Activated CD8-positive, alpha-beta T cell treated with anti-CD3 and anti-CD28 coated beads, Interleukin-2, amount 10 ng/mL, durations not matched to agents 7 days and 5 days (primary cell): Measurements from ENCODE around the gene RAD51. TPM values are rescaled to one million over a fixed set of nuclear protein-coding genes. Genes with fewer than 3 reads are reported as not detected.

Source experiments
- ATAC-seq: fragments of 150-1000 bp; cut with Tn5 transposase; one replicate; pipeline ENCODE4 v1.10.0; 2021; ENCODE audit warnings: moderate library complexity
- CTCF ChIA-PET: fragments of 350-600 bp; sonication (Branson Sonifier 250); formaldehyde crosslinking; loops from one replicate; lab custom pipeline; 2021; ENCODE audit warnings: antibody characterized with exemption; lab: Charles Lee
- POLR2A ChIA-PET: fragments of 350-600 bp; sonication (Branson Sonifier 250); formaldehyde crosslinking; loops from one replicate; lab custom pipeline; 2021; ENCODE audit warnings: antibody characterized with exemption; lab: Charles Lee
- DNase-seq: peaks from one replicate; pipeline ENCODE4 v3.0.0-alpha.2; 2020
- H3K27ac Mint-ChIP-seq: one replicate; pipeline ENCODE4 v1.8.0; 2021; ENCODE audit warnings: mild to moderate bottlenecking, mixed read lengths
- H3K27me3 Mint-ChIP-seq: one replicate; pipeline ENCODE4 v1.8.0; 2021; ENCODE audit warnings: low read depth, mixed read lengths
- H3K36me3 Mint-ChIP-seq: one replicate; pipeline ENCODE4 v1.8.0; 2021; ENCODE audit warnings: low read depth, mixed read lengths
- H3K4me1 Mint-ChIP-seq: one replicate; pipeline ENCODE4 v1.8.0; 2021; ENCODE audit warnings: low read depth, mixed read lengths
- H3K4me3 Mint-ChIP-seq: one replicate; pipeline ENCODE4 v1.8.0; 2021; ENCODE audit warnings: mild to moderate bottlenecking, mixed read lengths
- H3K9me3 Mint-ChIP-seq: one replicate; pipeline ENCODE4 v1.8.0; 2022; ENCODE audit warnings: mixed read lengths; ENCODE audit not compliant: insufficient read depth
- total RNA-seq, 2 experiments: library from RNA; stranded (reverse); gene quantifications; one replicate each; pipeline ENCODE4 v1.2.3, GENCODE V29; 2021

Gene RAD51
- total RNA-seq, 2 experiments from 2014 or later: 82.7 to 87.3 TPM

- POLR2A ChIA-PET: interaction anchor here (1.0 to 2.1 kb wide), 3 partner anchors 18 to 52 kb away, joined by 3 to 11 read pairs (median 3); partner anchors contain the start of genes GCHFR and RAD51
- Mint-ChIP-seq H3K4me1 (peaks cover 51% of the 10 kb centered on the region), H3K4me3 (no peak overlapping the region), H3K9me3 (no peaks in the 10 kb centered on the region), H3K36me3 (peaks cover 62% of the 10 kb centered on the region), H3K27me3 (no peaks in the 10 kb centered on the region), H3K27ac (peak overlapping the region; percentile 74)
- ATAC-seq (no peak), DNase-seq (no peak)
- CTCF ChIA-PET: interaction anchor here (1.1 to 10.7 kb wide), 4 partner anchors 10 to 147 kb away, joined by 3 to 107 read pairs (median 14); partner anchors contain the start of genes C15orf62 and VPS18
These were observed 52.0 kb downstream of the RAD51 start for GRCh38 chr15:40746916-40747418.

GRCh38 chr15:40747685-40748631 is 53.0 kb downstream of the RAD51 start:
- POLR2A ChIA-PET: interaction anchor here (1.3 to 2.1 kb wide), 2 partner anchors 17 to 53 kb away, joined by 3 to 11 read pairs; partner anchors contain the start of genes GCHFR and RAD51
- DNase-seq: no peak
- Mint-ChIP-seq H3K9me3 (no peaks in the 10 kb centered on the region), H3K27me3 (no peaks in the 10 kb centered on the region), H3K4me3 (no peak overlapping the region), H3K4me1 (peaks cover 51% of the 10 kb centered on the region), H3K27ac (peak overlapping the region; percentile 74), H3K36me3 (peaks cover 64% of the 10 kb centered on the region)
- CTCF ChIA-PET: interaction anchor here (1.1 to 10.7 kb wide), 3 partner anchors 9 to 146 kb away, joined by 3 to 107 read pairs (median 7); partner anchors contain the start of gene VPS18
- no peak for ATAC-seq

GRCh38 chr15:40749151-40749630 is 54.2 kb downstream of the RAD51 start:
- Mint-ChIP-seq H3K4me1 (peaks cover 51% of the 10 kb centered on the region), H3K9me3 (no peaks in the 10 kb centered on the region), H3K27me3 (no peaks in the 10 kb centered on the region), H3K27ac (no peak overlapping the region), H3K4me3 (no peak overlapping the region), H3K36me3 (peaks cover 63% of the 10 kb centered on the region)
- ChIA-PET CTCF (interaction anchor here (0.6 to 10.7 kb wide), 4 partner anchors 10 to 145 kb away, joined by 3 to 107 read pairs (median 4); partner anchors contain the start of gene VPS18), POLR2A (interaction anchor here (1.2 kb wide), 1 partner anchor 11 kb away, joined by 4 read pairs; no protein-coding TSS in a partner anchor)
- ATAC-seq (no peak), DNase-seq (no peak)

- ATAC-seq (no peak), DNase-seq (no peak)
- Mint-ChIP-seq H3K27me3 (no peaks in the 10 kb centered on the region), H3K36me3 (peaks cover 50% of the 10 kb centered on the region), H3K9me3 (no peaks in the 10 kb centered on the region), H3K4me1 (peaks cover 40% of the 10 kb centered on the region), H3K4me3 (no peak overlapping the region), H3K27ac (no peak overlapping the region)
- POLR2A ChIA-PET: interaction anchor here (0.9 kb wide), 1 partner anchor 12 kb away, joined by 3 read pairs; no protein-coding TSS in a partner anchor
- CTCF ChIA-PET: interaction anchor here (1.0 to 1.7 kb wide), 3 partner anchors 11 to 144 kb away, joined by 3 to 4 read pairs (median 3); partner anchors contain the start of gene VPS18
These were observed 55.9 kb downstream of the RAD51 start for GRCh38 chr15:40750885-40751284.

- Mint-ChIP-seq H3K4me3 (no peak overlapping the region), H3K4me1 (peaks cover 38% of the 10 kb centered on the region), H3K27me3 (no peaks in the 10 kb centered on the region), H3K9me3 (no peaks in the 10 kb centered on the region), H3K36me3 (peaks cover 45% of the 10 kb centered on the region), H3K27ac (no peak overlapping the region)
- CTCF ChIA-PET: interaction anchor here (1.0 kb wide), 1 partner anchor 31 kb away, joined by 3 read pairs; no protein-coding TSS in a partner anchor
- POLR2A ChIA-PET: interaction anchor here (1.4 kb wide), 1 partner anchor 14 kb away, joined by 4 read pairs; no protein-coding TSS in a partner anchor
- DNase-seq: no peak
- no peak for ATAC-seq
These were observed 56.8 kb downstream of the RAD51 start for GRCh38 chr15:40751745-40752144.

GRCh38 chr15:40754574-40754882 is 59.6 kb downstream of the RAD51 start:
- ChIA-PET POLR2A (interaction anchor here (0.6 to 1.3 kb wide), 3 partner anchors 10 to 60 kb away, joined by 3 to 6 read pairs (median 5); no protein-coding TSS in a partner anchor), CTCF (no interaction called here)
- Mint-ChIP-seq H3K9me3 (no peaks in the 10 kb centered on the region), H3K4me1 (peaks cover 38% of the 10 kb centered on the region), H3K27me3 (no peaks in the 10 kb centered on the region), H3K27ac (peak overlapping the region; percentile 99), H3K36me3 (peaks cover 34% of the 10 kb centered on the region), H3K4me3 (peak overlapping the region; percentile 91)
- DNase-seq (no peak), ATAC-seq (peak; percentile 18)

GRCh38 chr15:40754883-40755811 is 60.2 kb downstream of the RAD51 start, which contains the start of gene RMDN3:
RMDN3 (minus strand) TSS chr15:40755254; CDS start chr15:40754783, 471 bp downstream.
- no peaks in the 10 kb centered on the region for H3K9me3 Mint-ChIP-seq
- no peaks in the 10 kb centered on the region for H3K27me3 Mint-ChIP-seq
- peak within 1 kb of the TSS; percentile 91 for H3K4me3 Mint-ChIP-seq
- peak; percentile 85 for ATAC-seq
- POLR2A ChIA-PET: interaction anchor here (0.6 to 1.3 kb wide), 3 partner anchors 10 to 146 kb away, joined by 3 to 5 read pairs (median 3); no protein-coding TSS in a partner anchor
- CTCF ChIA-PET: no interaction called here
- H3K4me1 Mint-ChIP-seq: peaks cover 38% of the 10 kb centered on the region
- peaks cover 31% of the 10 kb centered on the region for H3K36me3 Mint-ChIP-seq
- DNase-seq: peak; percentile 96
- H3K27ac Mint-ChIP-seq: peak within 1 kb of the TSS; percentile 99

- no peak for ATAC-seq
- Mint-ChIP-seq H3K4me1 (peaks cover 38% of the 10 kb centered on the region), H3K9me3 (no peaks in the 10 kb centered on the region), H3K27ac (peak overlapping the region; percentile 99), H3K27me3 (peaks cover 4% of the 10 kb centered on the region), H3K36me3 (peaks cover 26% of the 10 kb centered on the region), H3K4me3 (peak overlapping the region; percentile 91)
- CTCF ChIA-PET: interaction anchor here (1.2 to 1.6 kb wide), 3 partner anchors 12 to 136 kb away, joined by 4 to 6 read pairs (median 4); no protein-coding TSS in a partner anchor
- no peak for DNase-seq
- POLR2A ChIA-PET: interaction anchor here (0.6 to 1.3 kb wide), 6 partner anchors 9 to 147 kb away, joined by 3 to 5 read pairs (median 4); partner anchors contain the start of gene RAD51
These were observed 60.8 kb downstream of the RAD51 start for GRCh38 chr15:40755812-40756208.

- Mint-ChIP-seq H3K9me3 (no peaks in the 10 kb centered on the region), H3K4me1 (peaks cover 33% of the 10 kb centered on the region), H3K27me3 (peaks cover 4% of the 10 kb centered on the region), H3K4me3 (no peak overlapping the region), H3K36me3 (peaks cover 16% of the 10 kb centered on the region), H3K27ac (peak overlapping the region; percentile 3)
- POLR2A ChIA-PET: interaction anchor here (1.0 to 1.3 kb wide), 3 partner anchors 8 to 62 kb away, joined by 4 to 5 read pairs (median 4); partner anchors contain the start of gene RAD51
- ATAC-seq (no peak), DNase-seq (no peak)
- CTCF ChIA-PET: interaction anchor here (0.6 to 1.6 kb wide), 4 partner anchors 9 to 135 kb away, joined by 3 to 6 read pairs (median 4); no protein-coding TSS in a partner anchor
These were observed 62.0 kb downstream of the RAD51 start for GRCh38 chr15:40756938-40757337.

- no peak for DNase-seq
- no peak overlapping the region for H3K4me3 Mint-ChIP-seq
- peaks cover 4% of the 10 kb centered on the region for H3K27me3 Mint-ChIP-seq
- H3K9me3 Mint-ChIP-seq: no peaks in the 10 kb centered on the region
- ATAC-seq: no peak
- no peak overlapping the region for H3K27ac Mint-ChIP-seq
- peaks cover 32% of the 10 kb centered on the region for H3K4me1 Mint-ChIP-seq
- ChIA-PET POLR2A (interaction anchor here (0.8 kb wide), 1 partner anchor 10 kb away, joined by 4 read pairs; no protein-coding TSS in a partner anchor), CTCF (interaction anchor here (1.1 kb wide), 1 partner anchor 22 kb away, joined by 3 read pairs; no protein-coding TSS in a partner anchor)
- H3K36me3 Mint-ChIP-seq: peaks cover under 1% of the 10 kb centered on the region
These were observed 65.0 kb downstream of the RAD51 start for GRCh38 chr15:40759961-40760360.
